Measurements from ENCODE around the gene SETDB2. TPM values are rescaled to one million over a fixed set of nuclear protein-coding genes. Genes with fewer than 3 reads are reported as not detected.

SETDB2 gene
- total and polyA plus RNA-seq, 2 experiments from 2014 or later = 2.8 to 5.7 TPM

DNA sequence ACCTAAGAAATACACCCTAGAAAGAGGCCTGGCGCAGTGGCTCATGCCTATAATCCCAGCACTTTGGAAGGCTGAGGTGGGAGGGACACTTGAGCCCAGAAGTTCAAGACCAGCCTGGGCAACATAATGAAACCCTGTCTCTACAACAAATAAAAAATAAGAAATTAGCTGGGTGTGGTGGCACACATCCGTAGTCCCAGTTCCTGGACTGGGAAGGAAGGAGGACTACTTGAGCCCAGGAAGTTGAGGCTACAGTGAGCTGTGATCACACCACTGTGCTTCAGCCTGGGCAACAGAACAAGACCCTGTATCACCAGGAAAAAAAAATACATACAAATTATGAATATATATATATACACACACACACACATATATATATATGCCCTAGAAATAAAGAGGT is 94.3 kb downstream of the SETDB2 start:
- H3K27ac ChIP-seq = no peak overlapping the region
- peaks cover 18% of the 10 kb centered on the region for H3K36me3 ChIP-seq (ENCODE audit: low read depth)
- in situ Hi-C loops (cut with MboI) = no loop called here
- no peak for DNase-seq
- no peak overlapping the region for H3K9ac ChIP-seq
- no peaks in the 10 kb centered on the region for H3F3A ChIP-seq (ENCODE audit: insufficient read depth)
- 81 to 89% methylated on average over 2 of the region's 2 CpGs for WGBS, 2 experiments (ENCODE audit: low coverage in 1 of 2, low lambda C conversion rate in 2 of 2, missing lambda C conversion rate in 2 of 2)
- no peak for TF ChIP-seq EZH2phosphoT487 (IDR thresholded peaks at IDR 0.05; ENCODE audit: insufficient read depth, low read depth)
- TF ChIP-seq EZH2 (IDR thresholded peaks at IDR 0.05; ENCODE audit: insufficient read depth, poor library complexity, severe bottlenecking) = no peak
- H3K9me2 ChIP-seq (ENCODE audit: insufficient read depth) = no peaks in the 10 kb centered on the region
- H3K27me3 ChIP-seq (replicated peaks; ENCODE audit: insufficient read depth) = no peaks in the 10 kb centered on the region
- H3K9me3 ChIP-seq (ENCODE audit: low read depth) = no peaks in the 10 kb centered on the region
- no peaks in the 10 kb centered on the region for H4K20me1 ChIP-seq (ENCODE audit: insufficient read depth)
- H3K4me2 ChIP-seq (ENCODE audit: unreplicated experiment) = no peak overlapping the region
- H2AFZ ChIP-seq = no peak overlapping the region
- H3K79me2 ChIP-seq (ENCODE audit: insufficient read depth) = no peaks in the 10 kb centered on the region
- no peak overlapping the region for H3K4me3 ChIP-seq
- H3K4me1 ChIP-seq (ENCODE audit: insufficient read depth) = no peaks in the 10 kb centered on the region

- Histone ChIP-seq H3K9ac (no peak overlapping the region), H3F3A (ENCODE audit: insufficient read depth) (no peaks in the 10 kb centered on the region), H3K9me2 (ENCODE audit: insufficient read depth) (no peaks in the 10 kb centered on the region), H3K4me2 (ENCODE audit: unreplicated experiment) (no peak overlapping the region), H3K27ac (no peak overlapping the region), H3K36me3 (ENCODE audit: low read depth) (peaks cover 12% of the 10 kb centered on the region; the same call in 1 of the 2 replicates), H4K20me1 (ENCODE audit: insufficient read depth) (no peaks in the 10 kb centered on the region), H2AFZ (no peak overlapping the region), H3K4me1 (ENCODE audit: insufficient read depth) (no peaks in the 10 kb centered on the region), H3K9me3 (ENCODE audit: low read depth) (no peaks in the 10 kb centered on the region), H3K4me3 (no peak overlapping the region), H3K79me2 (ENCODE audit: insufficient read depth) (no peaks in the 10 kb centered on the region), H3K27me3 (replicated peaks; ENCODE audit: insufficient read depth) (no peaks in the 10 kb centered on the region)
- WGBS, 2 experiments (ENCODE audit: low coverage in 1 of 2, low lambda C conversion rate in 2 of 2, missing lambda C conversion rate in 2 of 2) = 76 to 77% methylated on average over 5 of the region's 5 CpGs
- TF ChIP-seq EZH2phosphoT487 (IDR thresholded peaks at IDR 0.05; ENCODE audit: insufficient read depth, low read depth) (no peak), EZH2 (IDR thresholded peaks at IDR 0.05; ENCODE audit: insufficient read depth, poor library complexity, severe bottlenecking) (no peak)
- no peak for DNase-seq
- in situ Hi-C loops (cut with MboI) = no loop called here
Measured at GRCh38 chr13:49539313-49539712, 95.2 kb downstream of the SETDB2 start.

DNA sequence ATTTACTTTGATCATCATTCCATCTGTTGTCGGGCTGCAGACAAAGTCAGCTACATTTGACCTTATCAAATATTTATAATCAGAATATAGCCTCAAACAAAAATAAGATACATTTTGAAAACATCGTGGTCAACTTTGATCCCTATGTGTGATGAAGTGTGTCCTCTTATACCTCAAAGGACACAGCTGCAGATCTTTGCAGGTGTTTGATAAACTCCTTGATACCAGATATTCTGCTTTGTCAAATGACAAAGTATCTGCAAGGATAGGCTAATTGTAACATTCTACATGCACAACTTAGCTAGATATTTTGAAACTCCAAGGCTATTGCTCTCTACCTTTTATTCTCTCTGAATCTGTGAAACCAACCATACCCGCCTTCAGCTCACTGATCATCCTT is 95.7 kb downstream of the SETDB2 start:
- WGBS, 2 experiments (ENCODE audit: low coverage in 1 of 2, low lambda C conversion rate in 2 of 2, missing lambda C conversion rate in 2 of 2) = 95 to 100% methylated on average over 3 of the region's 3 CpGs
- no peaks in the 10 kb centered on the region for H3K79me2 ChIP-seq (ENCODE audit: insufficient read depth)
- H3K9ac ChIP-seq = no peak overlapping the region
- H3K4me3 ChIP-seq = no peak overlapping the region
- DNase-seq = no peak
- H3K4me2 ChIP-seq (ENCODE audit: unreplicated experiment) = no peak overlapping the region
- H3K36me3 ChIP-seq (ENCODE audit: low read depth) = peaks cover 12% of the 10 kb centered on the region; the same call in 1 of the 2 replicates
- no peaks in the 10 kb centered on the region for H3K27me3 ChIP-seq (replicated peaks; ENCODE audit: insufficient read depth)
- no peaks in the 10 kb centered on the region for H3F3A ChIP-seq (ENCODE audit: insufficient read depth)
- no peaks in the 10 kb centered on the region for H3K9me3 ChIP-seq (ENCODE audit: low read depth)
- no peak overlapping the region for H2AFZ ChIP-seq
- H3K4me1 ChIP-seq (ENCODE audit: insufficient read depth) = no peaks in the 10 kb centered on the region
- H4K20me1 ChIP-seq (ENCODE audit: insufficient read depth) = no peaks in the 10 kb centered on the region
- H3K9me2 ChIP-seq (ENCODE audit: insufficient read depth) = no peaks in the 10 kb centered on the region
- TF ChIP-seq EZH2phosphoT487 (IDR thresholded peaks at IDR 0.05; ENCODE audit: insufficient read depth, low read depth) (no peak), EZH2 (IDR thresholded peaks at IDR 0.05; ENCODE audit: insufficient read depth, poor library complexity, severe bottlenecking) (no peak)
- H3K27ac ChIP-seq = no peak overlapping the region
- in situ Hi-C loops (cut with MboI) = no loop called here

DNA sequence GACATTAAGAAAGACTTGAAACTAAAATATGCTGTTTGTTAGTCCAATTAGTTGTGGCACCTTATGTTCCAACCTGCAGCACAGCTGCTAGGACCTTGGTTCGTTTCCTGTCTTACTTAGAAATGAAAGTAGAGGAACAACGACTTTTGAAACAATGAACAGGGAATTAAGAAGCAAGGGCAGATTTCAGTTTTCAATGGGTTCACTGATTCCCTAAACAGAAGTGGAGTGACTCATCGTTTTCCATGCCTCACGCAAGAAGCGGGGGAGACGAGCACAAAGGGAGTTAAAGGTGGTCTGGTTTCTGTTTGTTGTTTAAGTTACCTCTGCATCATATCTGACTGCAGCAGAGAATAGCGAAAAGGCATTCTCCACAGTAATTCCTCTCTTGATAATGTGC is 96.5 kb downstream of the SETDB2 start:
- Histone ChIP-seq H3K4me3 (no peak overlapping the region), H2AFZ (no peak overlapping the region), H3K9ac (no peak overlapping the region), H4K20me1 (ENCODE audit: insufficient read depth) (no peaks in the 10 kb centered on the region), H3K27ac (no peak overlapping the region), H3F3A (ENCODE audit: insufficient read depth) (no peaks in the 10 kb centered on the region), H3K9me3 (ENCODE audit: low read depth) (no peaks in the 10 kb centered on the region), H3K4me1 (ENCODE audit: insufficient read depth) (no peaks in the 10 kb centered on the region), H3K79me2 (ENCODE audit: insufficient read depth) (no peaks in the 10 kb centered on the region), H3K36me3 (ENCODE audit: low read depth) (peaks cover 16% of the 10 kb centered on the region; the same call in 1 of the 2 replicates), H3K4me2 (ENCODE audit: unreplicated experiment) (no peak overlapping the region), H3K9me2 (ENCODE audit: insufficient read depth) (no peaks in the 10 kb centered on the region), H3K27me3 (replicated peaks; ENCODE audit: insufficient read depth) (no peaks in the 10 kb centered on the region)
- no peak for TF ChIP-seq EZH2 (IDR thresholded peaks at IDR 0.05; ENCODE audit: insufficient read depth, poor library complexity, severe bottlenecking)
- TF ChIP-seq EZH2phosphoT487 (IDR thresholded peaks at IDR 0.05; ENCODE audit: insufficient read depth, low read depth) = no peak
- peak; percentile 8 for DNase-seq
- 87 to 88% methylated on average over 7 of the region's 7 CpGs for WGBS, 2 experiments (ENCODE audit: low coverage in 1 of 2, low lambda C conversion rate in 2 of 2, missing lambda C conversion rate in 2 of 2)
- in situ Hi-C loops (cut with MboI) = no loop called here

DNA sequence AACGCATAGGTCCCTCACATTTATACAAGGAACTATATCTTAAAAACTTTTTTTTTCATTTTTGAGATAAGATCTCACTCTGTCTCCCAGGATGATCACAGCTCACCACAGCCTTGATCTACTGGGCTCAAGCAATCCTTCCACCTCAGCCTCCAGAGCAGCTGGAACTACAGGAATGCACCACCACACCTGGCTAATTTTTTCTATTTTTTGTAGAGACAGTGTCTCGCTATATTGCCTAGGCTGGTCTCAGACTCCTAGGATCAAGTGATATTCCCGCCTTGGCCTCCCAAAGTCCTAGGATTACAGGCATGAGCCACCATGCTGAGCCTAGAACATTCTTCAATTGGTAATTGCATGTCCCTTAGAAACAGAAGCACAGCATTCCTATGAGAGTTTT is 99.6 kb downstream of the SETDB2 start:
- Histone ChIP-seq H3K9ac (no peak overlapping the region), H3K4me1 (ENCODE audit: insufficient read depth) (no peaks in the 10 kb centered on the region), H3K36me3 (ENCODE audit: low read depth) (peaks cover 21% of the 10 kb centered on the region; the same call in 1 of the 2 replicates), H3F3A (ENCODE audit: insufficient read depth) (no peaks in the 10 kb centered on the region), H4K20me1 (ENCODE audit: insufficient read depth) (no peaks in the 10 kb centered on the region), H3K9me3 (ENCODE audit: low read depth) (no peaks in the 10 kb centered on the region), H3K27ac (no peak overlapping the region), H2AFZ (no peak overlapping the region), H3K4me2 (ENCODE audit: unreplicated experiment) (no peak overlapping the region), H3K9me2 (ENCODE audit: insufficient read depth) (no peaks in the 10 kb centered on the region), H3K27me3 (replicated peaks; ENCODE audit: insufficient read depth) (no peaks in the 10 kb centered on the region), H3K4me3 (no peak overlapping the region), H3K79me2 (ENCODE audit: insufficient read depth) (no peaks in the 10 kb centered on the region)
- no peak for TF ChIP-seq EZH2phosphoT487 (IDR thresholded peaks at IDR 0.05; ENCODE audit: insufficient read depth, low read depth)
- no peak for TF ChIP-seq EZH2 (IDR thresholded peaks at IDR 0.05; ENCODE audit: insufficient read depth, poor library complexity, severe bottlenecking)
- 86 to 89% methylated on average over 3 of the region's 3 CpGs for WGBS, 2 experiments (ENCODE audit: low coverage in 1 of 2, low lambda C conversion rate in 2 of 2, missing lambda C conversion rate in 2 of 2)
- DNase-seq = no peak
- in situ Hi-C loops (cut with MboI) = no loop called here

Other genes with a start within 250 kb of the SETDB2 start
- gene MLNR, start 223.9 kb upstream of the SETDB2 start, total RNA-seq (2014; rRNA removed; shearing (Covaris generic)) = not detected in 2 replicates
- not detected in 2 replicates for gene MLNR, start 223.9 kb upstream of the SETDB2 start, polyA plus RNA-seq (2016; fragmentation: Nextera tagmentation; extraction: Ambion mirVana)
- gene CDADC1, start 196.3 kb upstream of the SETDB2 start, total RNA-seq (2014; rRNA removed; shearing (Covaris generic)) = 1.8 and 8.7 TPM in 2 replicates
- 12.6 and 13.7 TPM in 2 replicates for gene CDADC1, start 196.3 kb upstream of the SETDB2 start, polyA plus RNA-seq (2016; fragmentation: Nextera tagmentation; extraction: Ambion mirVana)
- gene CAB39L, start 210 bp upstream of the SETDB2 start, total RNA-seq (2014; rRNA removed; shearing (Covaris generic)) = 7.3 and 10.5 TPM in 2 replicates
- gene CAB39L, start 210 bp upstream of the SETDB2 start, polyA plus RNA-seq (2016; fragmentation: Nextera tagmentation; extraction: Ambion mirVana) = 6.1 and 7.0 TPM in 2 replicates
- gene PHF11, start 51.7 kb downstream of the SETDB2 start, total RNA-seq (2014; rRNA removed; shearing (Covaris generic)) = 13.4 and 16.9 TPM in 2 replicates
- 29.3 and 29.6 TPM in 2 replicates for gene PHF11, start 51.7 kb downstream of the SETDB2 start, polyA plus RNA-seq (2016; fragmentation: Nextera tagmentation; extraction: Ambion mirVana)
- gene RCBTB1, start 141.3 kb downstream of the SETDB2 start, total RNA-seq (2014; rRNA removed; shearing (Covaris generic)) = 9.5 and 14.5 TPM in 2 replicates
- 9.4 and 9.9 TPM in 2 replicates for gene RCBTB1, start 141.3 kb downstream of the SETDB2 start, polyA plus RNA-seq (2016; fragmentation: Nextera tagmentation; extraction: Ambion mirVana)
- gene ARL11, start 184.2 kb downstream of the SETDB2 start, total RNA-seq (2014; rRNA removed; shearing (Covaris generic)) = not detected in 2 replicates
- not detected in 2 replicates for gene ARL11, start 184.2 kb downstream of the SETDB2 start, polyA plus RNA-seq (2016; fragmentation: Nextera tagmentation; extraction: Ambion mirVana)
- 54.3 and 68.3 TPM in 2 replicates for gene EBPL, start 247.2 kb downstream of the SETDB2 start, total RNA-seq (2014; rRNA removed; shearing (Covaris generic))
- 65.0 and 67.7 TPM in 2 replicates for gene EBPL, start 247.2 kb downstream of the SETDB2 start, polyA plus RNA-seq (2016; fragmentation: Nextera tagmentation; extraction: Ambion mirVana)